Endothelial cell of umbilical vein (primary cell): ENCODE results near the gene ULK1. TPM values are rescaled to one million over a fixed set of nuclear protein-coding genes. Genes with fewer than 3 reads are reported as not detected.

Experiments
- BruUV-seq: library from RNA; stranded (reverse); fragments of 400-500 nt; replicated peaks from 2 replicates; lab custom pipeline; 2021; lab: Mats Ljungman, UMichigan
- CTCF ChIA-PET: fragments of 300-600, 350-600 bp; sonication (Branson Sonifier 250); formaldehyde crosslinking; loops from one replicate; lab custom pipeline; 2021; ENCODE audit warnings: antibody characterized with exemption, inconsistent platforms; lab: Charles Lee
- POLR2A ChIA-PET: fragments of 300-600, 350-600 bp; sonication (Branson Sonifier 250); formaldehyde crosslinking; loops from one replicate; lab custom pipeline; 2021; ENCODE audit warnings: antibody characterized with exemption, inconsistent platforms; lab: Charles Lee
- DNase-seq: peaks from one replicate; pipeline ENCODE4 v3.0.0-alpha.2; 2011; ENCODE audit warnings: low read depth, low spot score
- FAIRE-seq: peaks from 2 replicates; lab custom pipeline; 2011; peaks lifted over from hg19 to GRCh38; lab: Jason Lieb, UNC
- H2AFZ ChIP-seq: 2 replicates; pipeline ENCODE4 v1.6.0; 2012; ENCODE audit warnings: low read depth, low read length, control low read depth, inconsistent platforms
- H3K27ac ChIP-seq: 2 replicates; pipeline ENCODE4 v1.5.1; 2011; ENCODE audit warnings: low read depth, mild to moderate bottlenecking, control low read depth, low read length, moderate library complexity; ENCODE audit not compliant: insufficient read depth
- H3K27me3 ChIP-seq, 2 experiments: 2 replicates each; pipeline versions ENCODE4 v1.6.0 to v1.6.1; 2011; ENCODE audit warnings: low read length in 2 of 2, mixed read lengths in 1 of 2; ENCODE audit not compliant: control insufficient read depth in 2 of 2, insufficient read depth in 2 of 2
- H3K36me3 ChIP-seq, 2 experiments: 2 replicates in 1 of 2; 3 replicates in 1 of 2; pipeline ENCODE4 v1.5.1; 2011; ENCODE audit warnings: low read length in 2 of 2, mild to moderate bottlenecking in 1 of 2, moderate library complexity in 1 of 2; ENCODE audit not compliant: control insufficient read depth in 2 of 2, insufficient read depth in 2 of 2; ENCODE audit errors: extremely low read depth in 1 of 2
- H3K4me1 ChIP-seq: 3 replicates; pipeline ENCODE4 v1.5.1; 2011; ENCODE audit warnings: mild to moderate bottlenecking, low read length; ENCODE audit not compliant: control insufficient read depth, insufficient read depth; ENCODE audit errors: extremely low read depth
- H3K4me2 ChIP-seq: 2 replicates; pipeline ENCODE4 v1.6.1; 2011; ENCODE audit warnings: low read length, control low read depth, mixed read lengths; ENCODE audit not compliant: insufficient read depth
- H3K4me3 ChIP-seq, 3 experiments: fragments of 200-600 bp in 1 of 3; sonication (generic), shearing (Covaris generic) in 1 of 3; replicated peaks in 1 of 3; 2 replicates each; pipeline ENCODE4 v1.5.1; 2011 to 2016; ENCODE audit warnings: control low read depth in 3 of 3, low read length in 3 of 3, mild to moderate bottlenecking in 2 of 3, inconsistent platforms in 1 of 3, low read depth in 1 of 3, moderate library complexity in 1 of 3; ENCODE audit not compliant: insufficient read depth in 1 of 3
- H3K79me2 ChIP-seq: 2 replicates; pipeline ENCODE4 v1.6.0; 2012; ENCODE audit warnings: low read length, inconsistent platforms; ENCODE audit not compliant: control insufficient read depth, insufficient read depth
- H3K9ac ChIP-seq: replicated peaks from 2 replicates; pipeline ENCODE3; 2011; ENCODE audit warnings: low read length, control low read depth; ENCODE audit not compliant: insufficient read depth; ENCODE audit errors: extremely low read depth
- H3K9me1 ChIP-seq: replicated peaks from 3 replicates; pipeline ENCODE4 v1.6.0; 2011; ENCODE audit warnings: mild to moderate bottlenecking, low read length; ENCODE audit not compliant: control insufficient read depth, insufficient read depth; ENCODE audit errors: extremely low read depth
- H3K9me3 ChIP-seq: replicated peaks from 2 replicates; pipeline ENCODE4 v1.5.1; 2012; ENCODE audit warnings: low read length, inconsistent platforms; ENCODE audit not compliant: control insufficient read depth, insufficient read depth
- H4K20me1 ChIP-seq: replicated peaks from 2 replicates; pipeline ENCODE3; 2011; ENCODE audit warnings: mild to moderate bottlenecking, low read length; ENCODE audit not compliant: control insufficient read depth, insufficient read depth; ENCODE audit errors: extremely low read depth
- EZH2 ChIP-seq: IDR thresholded peaks from 2 replicates; pipeline ENCODE4 v1.6.1; 2012; ENCODE audit warnings: borderline replicate concordance, low read depth, mild to moderate bottlenecking, moderate library complexity, low read length, inconsistent platforms; ENCODE audit not compliant: severe bottlenecking
- FOS ChIP-seq: IDR thresholded peaks from 2 replicates; pipeline ENCODE4 v1.6.1; 2011; ENCODE audit warnings: mild to moderate bottlenecking, low read length, moderate library complexity, borderline replicate concordance; ENCODE audit not compliant: insufficient read depth
- GATA2 ChIP-seq: IDR thresholded peaks from 2 replicates; pipeline ENCODE4 v1.7.0; 2011; ENCODE audit warnings: low read depth, mild to moderate bottlenecking, moderate library complexity, mixed read lengths, low read length; ENCODE audit not compliant: insufficient read length, insufficient read depth
- JUN ChIP-seq: IDR thresholded peaks from 2 replicates; pipeline ENCODE4 v1.6.1; 2011; ENCODE audit warnings: borderline replicate concordance, low read depth; ENCODE audit not compliant: insufficient read length, insufficient read depth
- MYC ChIP-seq: IDR thresholded peaks from one replicate; pipeline ENCODE4 v1.6.1; 2011; ENCODE audit warnings: mild to moderate bottlenecking, low read depth, low read length
- POLR2A ChIP-seq: IDR thresholded peaks from 2 replicates; pipeline ENCODE4 v1.6.1; 2012; ENCODE audit warnings: low read depth, mild to moderate bottlenecking, control low read depth, low read length
- POLR2AphosphoS5 ChIP-seq: IDR thresholded peaks from 2 replicates; pipeline ENCODE4 v1.6.1; 2012; ENCODE audit warnings: low read depth, mild to moderate bottlenecking, control low read depth, low read length, moderate library complexity; ENCODE audit not compliant: insufficient read depth
- dilution Hi-C: fragments of 300-500 bp; cut with MboI; formaldehyde crosslinking; loops from one replicate; pipeline ENCODE4 v1.15.0; 2019; ENCODE audit warnings: low sequenced_read_pairs; ENCODE audit not compliant: extremely low pct_ligation_motif_present
- intact Hi-C: fragments of 100-400 bp; cut with micrococcal nuclease; formaldehyde crosslinking; loops from one replicate; pipeline ENCODE4 v1.10.0; 2022
- polyA plus RNA-seq, 4 experiments: library from polyadenylated mRNA; depleted of rRNA in 3 of 4; stranded (reverse) in 3 of 4; unstranded in 1 of 4; fragments of >200 nt; gene quantifications; 2 replicates each; pipeline versions ENCODE4 v1.2.1 to v1.2.3, GENCODE V29; 2011 to 2012; ENCODE audit warnings: missing spikeins in 1 of 4
- total RNA-seq: library from RNA; stranded (reverse); gene quantifications from 2 replicates; pipeline ENCODE4 v1.2.3, GENCODE V29; 2021
- TF ChIP-seq, protein P1 (sequence below): IDR thresholded peaks from 2 replicates; pipeline ENCODE4 v1.6.1; 2011; ENCODE audit not compliant: insufficient read depth, insufficient read length
- TF ChIP-seq, protein P2 (sequence below), 2 donors: IDR thresholded peaks; 1 replicate in 1 of 2; 2 replicates in 1 of 2; pipeline ENCODE4 v1.5.1; 2011; ENCODE audit warnings: low read length in 2 of 2, mild to moderate bottlenecking in 2 of 2, moderate library complexity in 2 of 2, control low read depth in 1 of 2, inconsistent platforms in 1 of 2, low read depth in 1 of 2; ENCODE audit not compliant: insufficient read depth in 1 of 2; ENCODE audit errors: extremely low read depth in 1 of 2

Gene ULK1
- total and polyA plus RNA-seq, 2 donors (not counting 3 experiments of a cell fraction or from before 2014, with no cell fraction given): 14.4 to 38.2 TPM

DNA sequence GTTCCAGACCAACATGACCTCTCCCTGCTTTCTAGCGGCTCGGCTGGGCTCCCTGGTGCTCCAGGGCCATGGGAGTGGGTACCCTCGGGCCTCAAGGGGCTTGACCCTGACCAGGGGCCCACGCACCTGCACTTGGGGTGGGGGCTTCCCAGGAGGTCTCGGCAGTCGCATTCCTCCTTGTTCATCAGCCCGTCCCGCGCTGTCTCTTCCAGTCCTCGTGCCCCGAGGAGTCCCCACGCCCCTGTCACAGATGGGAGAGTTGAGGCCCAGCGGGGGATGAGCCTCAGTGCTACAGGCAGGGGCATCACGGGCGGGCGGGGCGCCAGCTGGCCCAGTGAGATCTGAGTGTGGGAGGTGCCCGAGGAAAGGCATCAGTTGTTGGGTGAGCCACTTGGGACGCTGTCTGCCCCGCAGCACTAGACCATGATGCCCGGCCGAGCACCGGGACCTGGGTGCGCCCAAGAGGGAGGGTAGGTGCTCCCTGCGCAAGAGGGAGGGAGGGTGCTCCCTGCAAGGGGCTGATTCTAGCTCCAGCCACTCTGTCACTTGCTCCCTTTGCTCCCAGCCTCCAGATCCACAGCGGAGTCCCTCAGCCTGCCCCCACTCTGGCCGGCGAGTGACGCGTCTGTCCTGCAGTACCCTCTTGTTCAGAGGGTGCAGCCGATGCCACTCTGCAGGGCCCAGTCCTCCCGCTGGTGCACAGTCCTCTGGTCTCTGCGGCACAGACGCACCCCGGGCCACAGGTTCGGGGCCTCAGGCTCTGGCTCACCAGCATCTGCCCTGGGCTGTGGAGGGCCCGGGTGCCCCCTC, 42.5 kb upstream of the ULK1 start:
- H3K9ac ChIP-seq: no peak overlapping the region
- intact Hi-C loops: loop anchor here (1.0 kb wide), 2 partner anchors 97 to 149 kb away; partner anchors contain the start of gene EP400

More for the DNA sequence above, 42.5 kb upstream of the ULK1 start:
- no peaks in the 10 kb centered on the region for H3K79me2 ChIP-seq
- TF ChIP-seq POLR2A: no peak
- TF ChIP-seq JUN: no peak
- TF ChIP-seq POLR2AphosphoS5: no peak
- TF ChIP-seq, protein P1, sequence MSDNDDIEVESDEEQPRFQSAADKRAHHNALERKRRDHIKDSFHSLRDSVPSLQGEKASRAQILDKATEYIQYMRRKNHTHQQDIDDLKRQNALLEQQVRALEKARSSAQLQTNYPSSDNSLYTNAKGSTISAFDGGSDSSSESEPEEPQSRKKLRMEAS: no peak
- no peak for TF ChIP-seq EZH2
- TF ChIP-seq GATA2: no peak
- TF ChIP-seq MYC: no peak
- TF ChIP-seq, protein P2, sequence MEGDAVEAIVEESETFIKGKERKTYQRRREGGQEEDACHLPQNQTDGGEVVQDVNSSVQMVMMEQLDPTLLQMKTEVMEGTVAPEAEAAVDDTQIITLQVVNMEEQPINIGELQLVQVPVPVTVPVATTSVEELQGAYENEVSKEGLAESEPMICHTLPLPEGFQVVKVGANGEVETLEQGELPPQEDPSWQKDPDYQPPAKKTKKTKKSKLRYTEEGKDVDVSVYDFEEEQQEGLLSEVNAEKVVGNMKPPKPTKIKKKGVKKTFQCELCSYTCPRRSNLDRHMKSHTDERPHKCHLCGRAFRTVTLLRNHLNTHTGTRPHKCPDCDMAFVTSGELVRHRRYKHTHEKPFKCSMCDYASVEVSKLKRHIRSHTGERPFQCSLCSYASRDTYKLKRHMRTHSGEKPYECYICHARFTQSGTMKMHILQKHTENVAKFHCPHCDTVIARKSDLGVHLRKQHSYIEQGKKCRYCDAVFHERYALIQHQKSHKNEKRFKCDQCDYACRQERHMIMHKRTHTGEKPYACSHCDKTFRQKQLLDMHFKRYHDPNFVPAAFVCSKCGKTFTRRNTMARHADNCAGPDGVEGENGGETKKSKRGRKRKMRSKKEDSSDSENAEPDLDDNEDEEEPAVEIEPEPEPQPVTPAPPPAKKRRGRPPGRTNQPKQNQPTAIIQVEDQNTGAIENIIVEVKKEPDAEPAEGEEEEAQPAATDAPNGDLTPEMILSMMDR (IDR thresholded peaks at IDR 0.05; ENCODE audit: extremely low read depth in 1 of 2, insufficient read depth in 1 of 2, low read depth in 1 of 2, low read length in 2 of 2): no peak
- no peak for TF ChIP-seq FOS
- H2AFZ ChIP-seq: no peak overlapping the region
- no peaks in the 10 kb centered on the region for H4K20me1 ChIP-seq
- dilution Hi-C loops: no loop called here
- BruUV-seq: no TSS peak
- H3K36me3 ChIP-seq: no peaks in the 10 kb centered on the region
- POLR2A ChIA-PET: no interaction called here
- H3K4me3 ChIP-seq: no peak overlapping the region
- no peaks in the 10 kb centered on the region for H3K27me3 ChIP-seq
- H3K4me2 ChIP-seq: no peak overlapping the region
- no peaks in the 10 kb centered on the region for H3K4me1 ChIP-seq
- FAIRE-seq (no peak), DNase-seq (no peak)
- H3K9me3 ChIP-seq: no peaks in the 10 kb centered on the region
- CTCF ChIA-PET: interaction anchor here (0.5 to 1.0 kb wide), 12 partner anchors 16 to 708 kb away, joined by 3 to 8 read pairs (median 4); no protein-coding TSS in a partner anchor
- H3K9me1 ChIP-seq: no peaks in the 10 kb centered on the region
- H3K27ac ChIP-seq: no peak overlapping the region
